ENCODE data around the gene PGA3. TPM values are rescaled to one million over a fixed set of nuclear protein-coding genes. Genes with fewer than 3 reads are reported as not detected.
"Not testable (repeated sequence)": the region's sequence is repeated elsewhere in the genome, so short reads cannot be mapped to it uniquely, and the experiment has no call there.

The PGA3 gene
- total and polyA plus RNA-seq, 5 donors from 2014 or later, result not detected

DNA sequence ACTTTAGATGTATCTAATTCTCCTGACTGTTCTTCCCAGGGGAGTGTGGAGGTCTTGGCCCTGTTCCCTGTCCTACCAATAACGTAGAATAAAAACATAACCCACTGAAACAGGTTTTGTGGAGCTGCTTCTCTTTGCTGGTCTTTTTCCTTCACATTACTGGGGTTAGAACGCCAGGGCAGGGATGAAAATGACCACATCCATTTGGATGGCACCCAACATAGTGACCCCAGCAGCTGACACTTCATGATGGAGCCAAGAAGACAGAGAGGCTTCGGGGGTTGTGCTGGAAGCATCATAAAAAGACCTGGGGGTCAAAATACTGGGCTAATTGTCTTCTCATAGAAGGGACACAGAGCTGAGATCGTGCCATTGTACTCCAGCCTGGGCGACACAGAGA lies 28.3 kb downstream of the PGA3 start:
- H3K27ac Mint-ChIP-seq; H3K9me3 Mint-ChIP-seq; H3K4me3 ChIP-seq (ENCODE audit: low read depth, low read length); H3K27ac ChIP-seq (ENCODE audit: insufficient read depth, low read length, poor library complexity, severe bottlenecking); H3K4me1 ChIP-seq (ENCODE audit: control insufficient read depth, insufficient read depth, low read length, poor library complexity, severe bottlenecking); H3K9me3 ChIP-seq (ENCODE audit: control insufficient read depth in 2 of 2, low read length in 2 of 2); H3K27me3 Mint-ChIP-seq; H3K36me3 ChIP-seq (ENCODE audit: control insufficient read depth, insufficient read depth, low read length); H3K27me3 ChIP-seq (ENCODE audit: control insufficient read depth, insufficient read depth, low read length); ATAC-seq (ENCODE audit: low read depth in 2 of 2); H3K4me3 Mint-ChIP-seq; H3K36me3 Mint-ChIP-seq; H3K4me1 Mint-ChIP-seq; DNase-seq: not testable (repeated sequence)

DNA sequence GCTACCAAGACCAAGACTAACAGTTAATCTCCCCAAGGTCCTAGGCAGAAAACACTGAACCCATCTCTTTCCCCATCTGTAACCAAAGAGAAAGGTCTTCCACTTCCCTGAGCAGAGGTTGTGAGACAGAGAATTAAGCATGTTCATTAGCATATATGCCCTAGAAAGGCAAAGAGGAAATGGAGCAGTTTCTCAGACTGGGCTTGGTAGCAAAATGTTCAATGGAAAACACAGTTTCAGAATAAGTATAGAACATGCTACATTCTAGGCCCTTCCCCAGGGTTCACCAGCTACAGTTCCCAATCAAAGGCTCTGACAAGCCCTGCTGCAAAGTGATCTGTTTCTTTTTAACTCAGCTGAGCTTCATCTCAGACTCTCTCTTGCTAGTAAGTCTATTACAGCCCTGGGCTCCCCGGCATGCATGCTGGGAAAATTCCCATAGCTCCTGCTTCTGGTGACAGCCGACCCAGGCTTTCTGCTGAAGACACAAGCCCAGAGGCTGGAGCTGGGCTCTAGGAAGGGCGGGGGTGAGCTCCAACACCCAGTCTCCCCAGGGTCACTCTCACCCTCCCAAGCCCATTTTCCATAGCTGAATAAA lies 29.3 kb downstream of the PGA3 start:
- H3K36me3 ChIP-seq (ENCODE audit: control insufficient read depth, insufficient read depth, low read length); H3K4me3 Mint-ChIP-seq; H3K27ac ChIP-seq (ENCODE audit: insufficient read depth, low read length, poor library complexity, severe bottlenecking); H3K27me3 ChIP-seq (ENCODE audit: control insufficient read depth, insufficient read depth, low read length); H3K9me3 Mint-ChIP-seq; H3K4me1 ChIP-seq (ENCODE audit: control insufficient read depth, insufficient read depth, low read length, poor library complexity, severe bottlenecking); H3K9me3 ChIP-seq (ENCODE audit: control insufficient read depth in 2 of 2, low read length in 2 of 2); H3K27me3 Mint-ChIP-seq; H3K27ac Mint-ChIP-seq; H3K4me1 Mint-ChIP-seq; DNase-seq; ATAC-seq (ENCODE audit: low read depth in 2 of 2); H3K4me3 ChIP-seq (ENCODE audit: low read depth, low read length); H3K36me3 Mint-ChIP-seq: not testable (repeated sequence)

DNA sequence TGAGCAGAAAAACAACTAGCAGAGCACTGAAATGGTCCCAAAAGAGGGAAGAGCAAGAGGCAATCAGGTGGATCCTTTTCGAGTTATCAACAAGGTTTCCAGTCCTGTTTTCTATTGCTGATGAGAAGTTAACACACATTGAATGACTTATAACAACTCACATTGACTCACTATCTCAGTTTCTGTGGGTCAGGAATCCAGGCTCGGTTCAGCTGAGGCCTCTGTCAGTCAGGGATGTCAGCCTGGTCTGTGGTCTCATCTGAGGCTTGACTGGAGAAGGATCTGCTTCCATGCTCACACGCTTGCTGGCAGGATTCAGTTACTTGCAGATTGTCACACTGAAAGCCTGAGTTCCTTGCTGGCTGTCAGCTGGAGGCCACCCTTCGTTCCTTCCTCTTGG lies 33.8 kb downstream of the PGA3 start:
- not testable (repeated sequence) for H3K36me3 ChIP-seq (ENCODE audit: control insufficient read depth, insufficient read depth, low read length); H3K4me3 Mint-ChIP-seq; H3K4me1 ChIP-seq (ENCODE audit: control insufficient read depth, insufficient read depth, low read length, poor library complexity, severe bottlenecking); H3K27ac Mint-ChIP-seq; ATAC-seq (ENCODE audit: low read depth in 2 of 2); H3K27me3 Mint-ChIP-seq; H3K4me3 ChIP-seq (ENCODE audit: low read depth, low read length); H3K9me3 ChIP-seq (ENCODE audit: control insufficient read depth in 2 of 2, low read length in 2 of 2); H3K4me1 Mint-ChIP-seq; H3K27me3 ChIP-seq (ENCODE audit: control insufficient read depth, insufficient read depth, low read length); H3K9me3 Mint-ChIP-seq; DNase-seq; H3K36me3 Mint-ChIP-seq; H3K27ac ChIP-seq (ENCODE audit: insufficient read depth, low read length, poor library complexity, severe bottlenecking)

DNA sequence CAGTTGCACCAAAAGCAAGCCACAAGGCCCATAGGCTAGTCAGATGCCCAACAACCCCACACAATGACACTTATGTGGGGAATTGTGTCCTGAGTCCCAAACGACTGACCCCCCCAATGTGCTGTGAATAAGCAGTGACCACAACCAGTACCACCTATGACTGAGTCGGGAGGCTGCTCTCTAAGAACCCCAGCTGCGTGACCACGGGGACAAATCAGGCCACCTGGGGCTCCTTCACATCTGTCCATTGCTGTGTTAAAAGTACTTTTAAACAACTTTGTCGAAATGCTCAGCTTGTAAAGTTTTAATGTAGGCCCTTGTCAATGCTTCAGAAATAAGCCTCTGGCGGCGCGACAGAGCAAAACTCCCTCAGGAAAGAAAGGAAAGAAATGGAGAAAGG lies 37.0 kb downstream of the PGA3 start:
- H3K4me3 Mint-ChIP-seq, result not testable (repeated sequence)

DNA sequence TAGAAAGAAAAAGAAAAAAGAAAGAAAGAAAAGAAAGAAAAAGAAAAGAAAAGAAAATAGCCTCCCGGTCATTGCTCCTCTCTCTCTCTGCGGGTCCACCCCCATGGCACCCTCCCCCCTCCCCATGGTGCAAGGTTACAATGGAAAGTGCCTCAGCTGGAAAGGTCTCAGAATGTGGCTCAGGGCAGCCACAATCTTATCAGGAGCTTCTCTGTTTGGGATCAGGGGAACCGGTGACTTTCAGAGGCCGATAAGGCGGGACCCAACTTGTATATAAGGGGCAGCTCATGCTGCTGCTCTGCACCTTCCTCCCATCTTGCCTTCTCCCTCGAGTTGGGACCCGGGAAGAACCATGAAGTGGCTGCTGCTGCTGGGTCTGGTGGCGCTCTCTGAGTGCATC lies 37.6 kb downstream of the PGA3 start, which contains the start of gene PGA5:
TSS of gene PGA5 (plus strand) at position 301 of the 400 bp plus-strand sequence. CDS start at position 353, 52 bp downstream.
- not testable (repeated sequence) for H3K9me3 Mint-ChIP-seq; H3K27ac ChIP-seq (ENCODE audit: insufficient read depth, low read length, poor library complexity, severe bottlenecking); H3K4me1 Mint-ChIP-seq; H3K27me3 Mint-ChIP-seq; DNase-seq; ATAC-seq (ENCODE audit: low read depth in 2 of 2); H3K36me3 Mint-ChIP-seq; H3K4me3 Mint-ChIP-seq; H3K4me3 ChIP-seq (ENCODE audit: low read depth, low read length); H3K4me1 ChIP-seq (ENCODE audit: control insufficient read depth, insufficient read depth, low read length, poor library complexity, severe bottlenecking); H3K27ac Mint-ChIP-seq; H3K27me3 ChIP-seq (ENCODE audit: control insufficient read depth, insufficient read depth, low read length); H3K36me3 ChIP-seq (ENCODE audit: control insufficient read depth, insufficient read depth, low read length); H3K9me3 ChIP-seq (ENCODE audit: control insufficient read depth in 2 of 2, low read length in 2 of 2)

More for the DNA sequence above, 37.0 kb downstream of the PGA3 start:
- not testable (repeated sequence) for H3K27me3 ChIP-seq (ENCODE audit: control insufficient read depth, insufficient read depth, low read length); H3K36me3 Mint-ChIP-seq; H3K9me3 Mint-ChIP-seq; H3K4me3 ChIP-seq (ENCODE audit: low read depth, low read length); H3K36me3 ChIP-seq (ENCODE audit: control insufficient read depth, insufficient read depth, low read length); H3K4me1 Mint-ChIP-seq; H3K27ac Mint-ChIP-seq; H3K4me1 ChIP-seq (ENCODE audit: control insufficient read depth, insufficient read depth, low read length, poor library complexity, severe bottlenecking); H3K9me3 ChIP-seq (ENCODE audit: control insufficient read depth in 2 of 2, low read length in 2 of 2); H3K27me3 Mint-ChIP-seq; H3K27ac ChIP-seq (ENCODE audit: insufficient read depth, low read length, poor library complexity, severe bottlenecking); ATAC-seq (ENCODE audit: low read depth in 2 of 2); DNase-seq

DNA sequence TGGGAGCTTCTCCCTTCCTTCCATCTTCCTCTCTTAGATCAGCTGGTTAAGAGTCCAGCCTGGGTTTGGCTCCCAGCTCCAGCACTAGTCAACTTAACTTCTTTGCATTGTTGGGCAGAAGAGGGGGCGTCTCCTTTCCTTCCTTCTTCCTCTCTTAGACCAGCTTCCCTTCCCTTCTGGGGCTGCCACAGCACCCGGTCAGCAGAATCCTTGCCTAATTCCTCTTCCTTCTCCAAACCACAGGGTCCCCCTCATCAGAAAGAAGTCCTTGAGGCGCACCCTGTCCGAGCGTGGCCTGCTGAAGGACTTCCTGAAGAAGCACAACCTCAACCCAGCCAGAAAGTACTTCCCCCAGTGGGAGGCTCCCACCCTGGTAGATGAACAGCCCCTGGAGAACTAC lies 38.2 kb downstream of the PGA3 start:
- H3K36me3 ChIP-seq (ENCODE audit: control insufficient read depth, insufficient read depth, low read length); H3K27me3 ChIP-seq (ENCODE audit: control insufficient read depth, insufficient read depth, low read length); H3K9me3 ChIP-seq (ENCODE audit: control insufficient read depth in 2 of 2, low read length in 2 of 2); ATAC-seq (ENCODE audit: low read depth in 2 of 2); H3K27ac ChIP-seq (ENCODE audit: insufficient read depth, low read length, poor library complexity, severe bottlenecking); DNase-seq; H3K27ac Mint-ChIP-seq; H3K4me1 ChIP-seq (ENCODE audit: control insufficient read depth, insufficient read depth, low read length, poor library complexity, severe bottlenecking); H3K9me3 Mint-ChIP-seq; H3K4me3 ChIP-seq (ENCODE audit: low read depth, low read length); H3K27me3 Mint-ChIP-seq; H3K4me1 Mint-ChIP-seq; H3K4me3 Mint-ChIP-seq; H3K36me3 Mint-ChIP-seq: not testable (repeated sequence)

DNA sequence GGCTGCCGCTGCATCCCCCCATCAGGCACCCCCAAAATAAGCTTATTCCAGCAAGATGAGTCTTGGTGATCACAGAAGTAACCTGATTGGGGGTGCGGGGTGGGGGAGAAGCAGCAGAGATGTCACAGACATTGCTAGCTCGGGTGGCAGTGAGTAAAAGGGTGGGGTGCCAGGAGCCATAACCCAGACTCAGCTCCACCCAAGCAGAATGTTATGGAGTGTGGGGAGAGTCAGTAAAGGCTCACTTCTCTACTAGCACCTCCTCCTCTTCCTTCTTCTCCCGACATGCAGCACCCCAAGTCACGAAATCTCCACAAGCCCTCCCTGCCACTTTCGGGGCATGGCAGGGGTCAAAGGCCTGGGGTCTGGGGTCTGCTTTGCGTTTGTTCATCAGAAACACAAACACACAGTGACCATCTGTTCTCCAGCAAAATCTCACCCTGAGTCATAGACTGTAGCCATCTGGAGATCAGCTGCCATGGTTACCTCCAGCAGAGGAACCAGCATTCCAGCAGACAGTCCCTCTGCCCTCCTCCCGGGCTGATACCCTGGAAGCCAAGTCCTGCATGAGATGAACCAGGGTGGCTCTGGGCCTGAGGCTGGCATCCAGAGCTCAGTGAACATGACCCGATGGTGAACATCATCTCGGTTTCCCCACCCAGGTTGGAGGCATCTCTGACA lies 42.1 kb downstream of the PGA3 start:
- not testable (repeated sequence) for H3K9me3 ChIP-seq (ENCODE audit: control insufficient read depth in 2 of 2, low read length in 2 of 2); H3K27ac ChIP-seq (ENCODE audit: insufficient read depth, low read length, poor library complexity, severe bottlenecking); H3K4me1 ChIP-seq (ENCODE audit: control insufficient read depth, insufficient read depth, low read length, poor library complexity, severe bottlenecking); H3K27ac Mint-ChIP-seq; H3K9me3 Mint-ChIP-seq; H3K27me3 Mint-ChIP-seq; H3K27me3 ChIP-seq (ENCODE audit: control insufficient read depth, insufficient read depth, low read length); H3K4me3 Mint-ChIP-seq; DNase-seq; ATAC-seq (ENCODE audit: low read depth in 2 of 2); H3K36me3 Mint-ChIP-seq; H3K4me3 ChIP-seq (ENCODE audit: low read depth, low read length); H3K36me3 ChIP-seq (ENCODE audit: control insufficient read depth, insufficient read depth, low read length); H3K4me1 Mint-ChIP-seq

DNA sequence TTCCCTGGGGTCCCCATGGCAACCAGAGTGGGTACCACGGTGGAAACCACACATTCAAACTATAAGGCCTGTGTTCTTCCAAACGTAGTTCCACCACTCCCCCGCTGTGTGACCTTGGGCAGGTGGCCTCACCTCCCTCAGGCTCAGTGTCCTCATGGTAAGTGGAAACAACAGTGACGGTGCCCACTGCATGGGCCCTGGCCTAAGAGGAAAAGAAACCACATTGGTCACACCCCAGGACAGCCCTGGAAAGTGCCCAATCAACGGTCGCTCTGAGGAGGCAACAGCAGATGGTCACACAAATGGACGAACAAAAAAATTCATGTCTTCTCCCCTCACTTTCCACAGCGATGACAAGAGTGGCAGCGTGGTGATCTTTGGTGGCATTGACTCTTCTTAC lies 44.8 kb downstream of the PGA3 start:
- not testable (repeated sequence) for ATAC-seq (ENCODE audit: low read depth in 2 of 2); H3K27me3 ChIP-seq (ENCODE audit: control insufficient read depth, insufficient read depth, low read length); H3K27ac ChIP-seq (ENCODE audit: insufficient read depth, low read length, poor library complexity, severe bottlenecking); H3K27ac Mint-ChIP-seq; H3K27me3 Mint-ChIP-seq; H3K36me3 Mint-ChIP-seq; H3K4me3 Mint-ChIP-seq; H3K9me3 ChIP-seq (ENCODE audit: control insufficient read depth in 2 of 2, low read length in 2 of 2); H3K4me1 ChIP-seq (ENCODE audit: control insufficient read depth, insufficient read depth, low read length, poor library complexity, severe bottlenecking); H3K36me3 ChIP-seq (ENCODE audit: control insufficient read depth, insufficient read depth, low read length); H3K4me3 ChIP-seq (ENCODE audit: low read depth, low read length); DNase-seq; H3K4me1 Mint-ChIP-seq; H3K9me3 Mint-ChIP-seq

Data from CD4-positive, CD25-positive, alpha-beta regulatory T cell (primary cell).